Measurements from ENCODE around the gene KLF13. TPM values are rescaled to one million over a fixed set of nuclear protein-coding genes. Genes with fewer than 3 reads are reported as not detected.

The KLF13 gene
- polyA plus RNA-seq, 1 experiment = 16.8 TPM

- CTCF ChIA-PET = interaction anchor here (1.5 kb wide), 1 partner anchor 143 kb away, joined by 5 read pairs; no protein-coding TSS in a partner anchor
- Histone ChIP-seq H3K27ac (ENCODE audit: low read depth, low read length) (no peak overlapping the region), H3K9me3 (ENCODE audit: control insufficient read depth, insufficient read depth, low read length) (no peaks in the 10 kb centered on the region; the same call in 1 of the 2 replicates), H3K4me3 (ENCODE audit: low read depth, low read length) (no peak overlapping the region), H3K27me3 (ENCODE audit: control insufficient read depth, insufficient read depth, low read length) (no peaks in the 10 kb centered on the region)
- POLR2A ChIA-PET = no interaction called here
- DNase-seq (ENCODE audit: low read depth, low spot score) = no peak
- TF ChIP-seq CTCF (IDR thresholded peaks at IDR 0.05; ENCODE audit: low read depth, low read length) = no peak
These were observed 19.2 kb downstream of the KLF13 start for GRCh38 chr15:31345606-31346366.

- Histone ChIP-seq H3K27ac (ENCODE audit: low read depth, low read length) (no peak overlapping the region), H3K4me3 (ENCODE audit: low read depth, low read length) (no peak overlapping the region), H3K27me3 (ENCODE audit: control insufficient read depth, insufficient read depth, low read length) (no peaks in the 10 kb centered on the region), H3K9me3 (ENCODE audit: control insufficient read depth, insufficient read depth, low read length) (no peaks in the 10 kb centered on the region; the same call in 1 of the 2 replicates)
- POLR2A ChIA-PET = no interaction called here
- CTCF ChIA-PET = interaction anchor here (1.5 kb wide), 1 partner anchor 142 kb away, joined by 5 read pairs; no protein-coding TSS in a partner anchor
- no peak for DNase-seq (ENCODE audit: low read depth, low spot score)
- no peak for TF ChIP-seq CTCF (IDR thresholded peaks at IDR 0.05; ENCODE audit: low read depth, low read length)
These were observed 19.9 kb downstream of the KLF13 start for GRCh38 chr15:31346367-31347066.

GRCh38 chr15:31347067-31347975 is 20.7 kb downstream of the KLF13 start:
- TF ChIP-seq CTCF (IDR thresholded peaks at IDR 0.05; ENCODE audit: low read depth, low read length) = no peak
- ChIA-PET POLR2A (no interaction called here), CTCF (interaction anchor here (1.5 kb wide), 1 partner anchor 141 kb away, joined by 5 read pairs; no protein-coding TSS in a partner anchor)
- DNase-seq (ENCODE audit: low read depth, low spot score) = no peak
- Histone ChIP-seq H3K4me3 (ENCODE audit: low read depth, low read length) (no peak overlapping the region), H3K27me3 (ENCODE audit: control insufficient read depth, insufficient read depth, low read length) (no peaks in the 10 kb centered on the region), H3K9me3 (ENCODE audit: control insufficient read depth, insufficient read depth, low read length) (no peaks in the 10 kb centered on the region; the same call in 1 of the 2 replicates), H3K27ac (ENCODE audit: low read depth, low read length) (no peak overlapping the region)

- no peak for TF ChIP-seq CTCF (IDR thresholded peaks at IDR 0.05; ENCODE audit: low read depth, low read length)
- ChIA-PET POLR2A (no interaction called here), CTCF (no interaction called here)
- no peak overlapping the region for H3K4me3 ChIP-seq (ENCODE audit: low read depth, low read length)
- H3K27me3 ChIP-seq (ENCODE audit: control insufficient read depth, insufficient read depth, low read length) = no peaks in the 10 kb centered on the region
- no peak for DNase-seq (ENCODE audit: low read depth, low spot score)
- no peaks in the 10 kb centered on the region; the same call in 1 of the 2 replicates for H3K9me3 ChIP-seq (ENCODE audit: control insufficient read depth, insufficient read depth, low read length)
- no peak overlapping the region for H3K27ac ChIP-seq (ENCODE audit: low read depth, low read length)
These were observed 21.6 kb downstream of the KLF13 start for GRCh38 chr15:31347981-31348803.

Data from AG04450 (cell line).